H9 (cell line): ENCODE measurements around the gene THAP5. TPM values are rescaled to one million over a fixed set of nuclear protein-coding genes. Genes with fewer than 3 reads are reported as not detected.
A peak's percentile ranks its signal among the peaks of the same experiment; 100 is the strongest.
"Not testable (repeated sequence)": the region's sequence is repeated elsewhere in the genome, so short reads cannot be mapped to it uniquely, and the experiment has no call there.

Experiments
- DNase-seq: peaks from one replicate; pipeline ENCODE4 v3.0.0-alpha.2; 2017
- H2AFZ ChIP-seq: one replicate; pipeline ENCODE4 v1.6.1; 2013; ENCODE audit warnings: mild to moderate bottlenecking, low read length, control low read depth, moderate library complexity
- H2AK5ac ChIP-seq: 2 replicates; pipeline ENCODE4 v1.6.1; 2013; ENCODE audit warnings: low read length, control low read depth, mixed read lengths; ENCODE audit not compliant: insufficient read length
- H2BK120ac ChIP-seq: one replicate; pipeline ENCODE4 v1.6.1; 2013; ENCODE audit warnings: low read depth, mild to moderate bottlenecking, low read length, control low read depth, inconsistent platforms; ENCODE audit not compliant: poor library complexity, severe bottlenecking
- H2BK12ac ChIP-seq: 2 replicates; pipeline ENCODE4 v1.6.1; 2013; ENCODE audit warnings: low read length, control low read depth, mixed read lengths, low read depth; ENCODE audit not compliant: insufficient read length
- H2BK15ac ChIP-seq: 2 replicates; pipeline ENCODE4 v1.6.1; 2013; ENCODE audit warnings: low read depth, low read length, control low read depth
- H2BK20ac ChIP-seq: one replicate; pipeline ENCODE4 v1.6.1; 2013; ENCODE audit warnings: low read depth, mild to moderate bottlenecking, low read length, control low read depth, inconsistent platforms; ENCODE audit not compliant: poor library complexity, severe bottlenecking
- H2BK5ac ChIP-seq: 2 replicates; pipeline ENCODE4 v1.6.1; 2013; ENCODE audit warnings: low read length, control low read depth, mixed read lengths; ENCODE audit not compliant: insufficient read length
- H3K14ac ChIP-seq: 2 replicates; pipeline ENCODE4 v1.6.1; 2013; ENCODE audit warnings: low read length, control low read depth; ENCODE audit not compliant: insufficient read depth
- H3K18ac ChIP-seq: 2 replicates; pipeline ENCODE4 v1.6.1; 2013; ENCODE audit warnings: low read depth, mild to moderate bottlenecking, mixed read lengths, low read length, control low read depth; ENCODE audit not compliant: insufficient read length
- H3K23ac ChIP-seq: 2 replicates; pipeline ENCODE4 v1.6.1; 2013; ENCODE audit warnings: low read length, control low read depth, mixed read lengths, low read depth; ENCODE audit not compliant: insufficient read length
- H3K23me2 ChIP-seq: 2 replicates; pipeline ENCODE4 v1.6.1; 2013; ENCODE audit warnings: low read depth, mild to moderate bottlenecking, mixed read lengths, low read length, control low read depth; ENCODE audit not compliant: insufficient read length, poor library complexity, severe bottlenecking
- H3K27ac ChIP-seq: 2 replicates; pipeline ENCODE4 v1.5.1; 2013; ENCODE audit warnings: low read length, control low read depth, mixed read lengths, low read depth; ENCODE audit not compliant: insufficient read length
- H3K27me3 ChIP-seq: 2 replicates; pipeline ENCODE4 v1.6.1; 2013; ENCODE audit warnings: low read length, control low read depth, inconsistent platforms; ENCODE audit not compliant: insufficient read depth
- H3K4ac ChIP-seq: 2 replicates; pipeline ENCODE4 v1.6.1; 2013; ENCODE audit warnings: low read depth, mild to moderate bottlenecking, control low read depth, inconsistent platforms, low read length, moderate library complexity
- H3K4me1 ChIP-seq: 2 replicates; pipeline ENCODE4 v1.6.1; 2013; ENCODE audit warnings: low read length, control low read depth, inconsistent platforms; ENCODE audit not compliant: insufficient read depth
- H3K4me2 ChIP-seq: 2 replicates; pipeline ENCODE4 v1.6.1; 2013; ENCODE audit warnings: low read length, control low read depth, mixed read lengths; ENCODE audit not compliant: insufficient read length, insufficient read depth
- H3K56ac ChIP-seq: 2 replicates; pipeline ENCODE4 v1.6.1; 2013; ENCODE audit warnings: low read depth, mild to moderate bottlenecking, mixed read lengths, low read length, control low read depth; ENCODE audit not compliant: insufficient read length
- H3K79me1 ChIP-seq: 2 replicates; pipeline ENCODE4 v1.6.1; 2013; ENCODE audit warnings: low read depth, mild to moderate bottlenecking, moderate library complexity, low read length, control low read depth, inconsistent platforms; ENCODE audit not compliant: insufficient read depth, poor library complexity, severe bottlenecking
- H3K79me2 ChIP-seq: 2 replicates; pipeline ENCODE4 v1.6.1; 2013; ENCODE audit warnings: low read length, control low read depth, inconsistent platforms; ENCODE audit not compliant: insufficient read depth
- H3K9ac ChIP-seq: 2 replicates; pipeline ENCODE4 v1.6.1; 2013; ENCODE audit warnings: low read length, control low read depth, mixed read lengths; ENCODE audit not compliant: insufficient read length; ENCODE audit errors: extremely low read depth
- H3K9me3 ChIP-seq: one replicate; pipeline ENCODE4 v1.6.1; 2013; ENCODE audit warnings: low read depth, low read length, inconsistent platforms; ENCODE audit not compliant: control insufficient read depth
- H3T11ph ChIP-seq: one replicate; pipeline ENCODE4 v1.6.1; 2013; ENCODE audit warnings: mild to moderate bottlenecking, low read length, control low read depth, inconsistent platforms
- H4K20me1 ChIP-seq: one replicate; pipeline ENCODE4 v1.6.1; 2013; ENCODE audit not compliant: control insufficient read depth, insufficient read length, insufficient read depth
- H4K5ac ChIP-seq: 2 replicates; pipeline ENCODE4 v1.6.1; 2013; ENCODE audit warnings: low read depth, mild to moderate bottlenecking, mixed read lengths, low read length, control low read depth; ENCODE audit not compliant: insufficient read length
- H4K8ac ChIP-seq: replicated peaks from 2 replicates; pipeline ENCODE4 v1.6.1; 2013; ENCODE audit warnings: low read length, control low read depth, mixed read lengths, low read depth; ENCODE audit not compliant: insufficient read length
- H4K91ac ChIP-seq: 2 replicates; pipeline ENCODE4 v1.6.1; 2013; ENCODE audit warnings: low read depth, mild to moderate bottlenecking, moderate library complexity, mixed read lengths, low read length, control low read depth; ENCODE audit not compliant: insufficient read length
- H3K27ac Mint-ChIP-seq, 3 experiments: 2 replicates in 2 of 3; 3 replicates in 1 of 3; pipeline ENCODE4 v1.8.0; 2020 to 2021; ENCODE audit warnings: mixed read lengths in 3 of 3, mild to moderate bottlenecking in 1 of 3, moderate library complexity in 1 of 3
- H3K27me3 Mint-ChIP-seq: 2 replicates; pipeline ENCODE4 v1.8.0; 2021; ENCODE audit warnings: low read depth, mild to moderate bottlenecking, moderate library complexity, mixed read lengths
- H3K36me3 Mint-ChIP-seq, 3 experiments: 2 replicates in 2 of 3; 3 replicates in 1 of 3; pipeline ENCODE4 v1.8.0; 2020 to 2021; ENCODE audit warnings: low read depth in 3 of 3, mixed read lengths in 3 of 3; ENCODE audit not compliant: insufficient read depth in 1 of 3
- H3K4me1 Mint-ChIP-seq, 2 experiments: 2 replicates each; pipeline ENCODE4 v1.8.0; 2020; ENCODE audit warnings: mixed read lengths in 2 of 2
- H3K4me3 Mint-ChIP-seq, 2 experiments: 2 replicates in 1 of 2; 3 replicates in 1 of 2; pipeline ENCODE4 v1.8.0; 2020 to 2021; ENCODE audit warnings: mild to moderate bottlenecking in 2 of 2, mixed read lengths in 2 of 2, moderate library complexity in 1 of 2
- H3K9me3 Mint-ChIP-seq, 2 experiments: 2 replicates in 1 of 2; 3 replicates in 1 of 2; pipeline ENCODE4 v1.8.0; 2020; ENCODE audit warnings: mild to moderate bottlenecking in 2 of 2, mixed read lengths in 2 of 2, moderate library complexity in 1 of 2
- WGBS: extraction: QIAGEN DNeasy Blood & Tissue Kit; methylation state at CpG from one replicate; pipeline ENCODE4 v1.1.7; 2013; ENCODE audit warnings: missing lambda C conversion rate, low lambda C conversion rate, mixed read lengths; ENCODE audit not compliant: insufficient read length; ENCODE audit errors: extremely low coverage; 5-methylcytosine and 5-hydroxymethylcytosine counted together
- total RNA-seq: library from RNA; stranded (reverse); gene quantifications from 2 replicates; pipeline ENCODE4 v1.2.1, GENCODE V29; 2021
- TF ChIP-seq, protein P1 (sequence below): fragments of 200-600 bp; sonication (generic); conservative IDR thresholded peaks from 3 replicates; pipeline ENCODE4 v1.8.0; 2021; ENCODE audit warnings: antibody characterized with exemption, mild to moderate bottlenecking

Gene THAP5
- total RNA-seq, 1 experiment from 2014 or later = 20.6 TPM

DNA sequence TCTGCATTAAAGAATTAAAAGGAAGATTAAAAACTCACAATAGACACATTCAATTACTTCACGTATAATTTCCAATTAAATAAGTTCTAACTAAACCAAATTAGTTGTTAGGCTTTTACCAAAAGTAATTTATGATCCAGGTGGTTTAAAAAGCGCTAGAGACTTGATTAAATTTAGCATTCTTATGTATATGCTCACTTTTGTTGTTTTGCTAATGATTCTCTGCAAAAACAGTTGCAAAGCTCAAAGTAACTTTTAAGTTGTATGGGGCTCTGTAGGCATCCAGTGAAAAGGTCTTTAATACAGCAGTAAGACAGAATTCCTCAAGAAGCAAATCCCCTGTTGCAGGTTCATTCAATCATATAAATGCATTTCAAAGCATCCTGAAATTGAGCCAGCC lies 28.0 kb downstream of the THAP5 start:
- no peaks in the 10 kb centered on the region for H3K79me2 ChIP-seq
- no peak overlapping the region for H2AFZ ChIP-seq
- H3K4me1 Mint-ChIP-seq = peaks cover 16 to 24% of the 10 kb centered on the region in 2 experiments
- no peaks in the 10 kb centered on the region for H3K9me3 ChIP-seq
- H3K56ac ChIP-seq = no peak overlapping the region
- no peak overlapping the region for H3K23ac ChIP-seq
- H4K91ac ChIP-seq = no peak overlapping the region
- no peaks in the 10 kb centered on the region for H3K27me3 ChIP-seq
- peak overlapping the region in 2 of 3 experiments; percentile 50 to 82; a peak in 4 of 7 replicates for H3K27ac Mint-ChIP-seq
- H3K4ac ChIP-seq = no peak overlapping the region
- H3K18ac ChIP-seq = no peak overlapping the region
- no peak overlapping the region for H3K14ac ChIP-seq
- no peaks in the 10 kb centered on the region for H4K20me1 ChIP-seq
- H3K23me2 ChIP-seq = no peaks in the 10 kb centered on the region
- no peak overlapping the region for H3T11ph ChIP-seq
- peaks cover 7% of the 10 kb centered on the region in 2 experiments; a peak in 4 of 5 replicates for H3K9me3 Mint-ChIP-seq
- no peak overlapping the region for H4K5ac ChIP-seq
- H2BK12ac ChIP-seq = no peak overlapping the region
- peaks cover 0 to 11% (median 9%) of the 10 kb centered on the region in 3 experiments; a peak in 5 of 7 replicates for H3K36me3 Mint-ChIP-seq
- no peak overlapping the region for H3K9ac ChIP-seq
- H2BK15ac ChIP-seq = no peak overlapping the region
- H3K4me1 ChIP-seq = no peaks in the 10 kb centered on the region
- H4K8ac ChIP-seq = no peak overlapping the region
- no peak overlapping the region for H2BK120ac ChIP-seq
- H2BK20ac ChIP-seq = no peak overlapping the region
- no peak overlapping the region for H2BK5ac ChIP-seq
- no peak overlapping the region for H2AK5ac ChIP-seq
- H3K4me2 ChIP-seq = no peak overlapping the region
- TF ChIP-seq, protein P1, sequence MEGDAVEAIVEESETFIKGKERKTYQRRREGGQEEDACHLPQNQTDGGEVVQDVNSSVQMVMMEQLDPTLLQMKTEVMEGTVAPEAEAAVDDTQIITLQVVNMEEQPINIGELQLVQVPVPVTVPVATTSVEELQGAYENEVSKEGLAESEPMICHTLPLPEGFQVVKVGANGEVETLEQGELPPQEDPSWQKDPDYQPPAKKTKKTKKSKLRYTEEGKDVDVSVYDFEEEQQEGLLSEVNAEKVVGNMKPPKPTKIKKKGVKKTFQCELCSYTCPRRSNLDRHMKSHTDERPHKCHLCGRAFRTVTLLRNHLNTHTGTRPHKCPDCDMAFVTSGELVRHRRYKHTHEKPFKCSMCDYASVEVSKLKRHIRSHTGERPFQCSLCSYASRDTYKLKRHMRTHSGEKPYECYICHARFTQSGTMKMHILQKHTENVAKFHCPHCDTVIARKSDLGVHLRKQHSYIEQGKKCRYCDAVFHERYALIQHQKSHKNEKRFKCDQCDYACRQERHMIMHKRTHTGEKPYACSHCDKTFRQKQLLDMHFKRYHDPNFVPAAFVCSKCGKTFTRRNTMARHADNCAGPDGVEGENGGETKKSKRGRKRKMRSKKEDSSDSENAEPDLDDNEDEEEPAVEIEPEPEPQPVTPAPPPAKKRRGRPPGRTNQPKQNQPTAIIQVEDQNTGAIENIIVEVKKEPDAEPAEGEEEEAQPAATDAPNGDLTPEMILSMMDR = no peak
- H3K4me3 Mint-ChIP-seq = peak overlapping the region in 1 of 2 experiments; percentile 18; a peak in 1 of 5 replicates
- H3K27ac ChIP-seq = no peak overlapping the region
- DNase-seq = no peak
- H3K79me1 ChIP-seq = no peaks in the 10 kb centered on the region
- no peaks in the 10 kb centered on the region for H3K27me3 Mint-ChIP-seq
- WGBS = no CpG with 5 or more reads among the region's 2 CpGs

DNA sequence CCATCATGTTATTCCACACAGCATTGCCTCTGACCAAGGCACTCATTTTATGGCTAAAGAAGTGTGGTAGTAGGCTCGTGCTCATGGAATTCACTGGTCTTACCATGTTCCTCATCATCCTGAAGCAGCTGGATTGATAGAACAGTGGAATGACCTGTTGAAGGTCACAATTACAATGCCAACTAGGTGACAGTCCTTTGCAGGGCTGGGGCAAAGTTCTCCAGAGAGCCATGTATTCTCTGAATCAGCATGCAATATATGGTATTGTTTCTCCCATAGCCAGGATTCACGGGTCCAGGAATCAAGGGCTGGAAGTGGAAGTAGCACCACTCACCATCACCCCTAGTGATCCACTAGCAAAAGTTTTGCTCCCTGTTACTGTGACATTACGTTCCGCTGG lies 30.8 kb downstream of the THAP5 start:
- not testable (repeated sequence) for H3K18ac ChIP-seq, H2BK120ac ChIP-seq, H2BK20ac ChIP-seq, H3K27ac Mint-ChIP-seq, H2BK5ac ChIP-seq, H3K27me3 Mint-ChIP-seq, H4K8ac ChIP-seq, H4K91ac ChIP-seq, H3T11ph ChIP-seq, H3K4me2 ChIP-seq, H2AFZ ChIP-seq, H3K4me1 ChIP-seq, H3K9me3 ChIP-seq, H3K23ac ChIP-seq, DNase-seq, H3K9me3 Mint-ChIP-seq, H3K14ac ChIP-seq, H4K20me1 ChIP-seq, H3K9ac ChIP-seq, H4K5ac ChIP-seq, H3K79me2 ChIP-seq, H2AK5ac ChIP-seq, H2BK12ac ChIP-seq, H3K23me2 ChIP-seq, H3K4me3 Mint-ChIP-seq, H2BK15ac ChIP-seq, H3K27me3 ChIP-seq, H3K56ac ChIP-seq, H3K27ac ChIP-seq, H3K79me1 ChIP-seq, H3K4ac ChIP-seq
- H3K36me3 Mint-ChIP-seq = peaks cover 0 to 15% (median 9%) of the 10 kb centered on the region in 3 experiments; a peak in 5 of 7 replicates
- H3K4me1 Mint-ChIP-seq = peaks cover 16 to 24% of the 10 kb centered on the region in 2 experiments
- no CpG with 5 or more reads among the region's 4 CpGs for WGBS
